HepG2 (cell line): ENCODE data around the gene MCF2L. TPM values are rescaled to one million over a fixed set of nuclear protein-coding genes. Genes with fewer than 3 reads are reported as not detected.

Experiments used
- ARNT2 ChIP-seq: sonication (generic); formaldehyde crosslinking; IDR thresholded peaks from 2 replicates; pipeline ENCODE4 v1.8.0; 2022; ENCODE audit warnings: mild to moderate bottlenecking, low read depth, missing genetic modification reagents, moderate library complexity
- ARNTL ChIP-seq: sonication (generic); formaldehyde crosslinking; IDR thresholded peaks from 2 replicates; pipeline ENCODE4 v1.4.0; 2020; ENCODE audit warnings: mild to moderate bottlenecking, missing genetic modification reagents
- BRD4 ChIP-seq: sonication (generic); formaldehyde crosslinking; IDR thresholded peaks from 2 replicates; pipeline ENCODE4 v1.4.0; 2020; ENCODE audit warnings: missing genetic modification reagents
- CBX1 ChIP-seq: IDR thresholded peaks from one replicate; pipeline ENCODE4 v1.6.1; 2016; ENCODE audit warnings: antibody characterized with exemption, low read depth
- MATR3 ChIP-seq: sonication (generic); formaldehyde crosslinking; IDR thresholded peaks from 2 replicates; pipeline ENCODE4 v1.4.0; 2020; ENCODE audit warnings: missing genetic modification reagents
- MEIS1 ChIP-seq: sonication (generic); formaldehyde crosslinking; IDR thresholded peaks from 2 replicates; pipeline ENCODE4 v1.9.0; 2021; ENCODE audit warnings: mild to moderate bottlenecking, missing genetic modification reagents, moderate library complexity, borderline replicate concordance
- SMARCC2 ChIP-seq: fragments of 450-650 bp; IDR thresholded peaks from 2 replicates; pipeline ENCODE4 v1.6.1; 2017; ENCODE audit warnings: antibody characterized with exemption, mild to moderate bottlenecking
- SRSF4 ChIP-seq: fragments of 200-400 bp; formaldehyde crosslinking; IDR thresholded peaks from one replicate; pipeline ENCODE4 v1.6.1; 2018; ENCODE audit warnings: mild to moderate bottlenecking, low read depth, low read length, moderate library complexity; ENCODE audit not compliant: poor library complexity, severe bottlenecking
- TP53 ChIP-seq: sonication (generic); formaldehyde crosslinking; conservative IDR thresholded peaks from 2 replicates; pipeline ENCODE4 v1.4.0; 2020; ENCODE audit warnings: missing genetic modification reagents
- ZNF224 ChIP-seq: sonication (generic); formaldehyde crosslinking; IDR thresholded peaks from 2 replicates; pipeline ENCODE4 v1.5.0; 2020; ENCODE audit warnings: mild to moderate bottlenecking, missing genetic modification reagents
- ZNF326 ChIP-seq: sonication (generic); formaldehyde crosslinking; IDR thresholded peaks from 2 replicates; pipeline ENCODE4 v1.4.0; 2020; ENCODE audit warnings: missing genetic modification reagents, borderline replicate concordance
- ZNF460 ChIP-seq: sonication (generic); formaldehyde crosslinking; IDR thresholded peaks from 2 replicates; pipeline ENCODE4 v1.5.1; 2020; ENCODE audit warnings: missing genetic modification reagents, mild to moderate bottlenecking, borderline replicate concordance
- ZNF562 ChIP-seq: sonication (generic); formaldehyde crosslinking; IDR thresholded peaks from 2 replicates; pipeline ENCODE4 v1.8.0; 2022; ENCODE audit warnings: missing genetic modification reagents, borderline replicate concordance
- polyA plus RNA-seq, 8 experiments: library from polyadenylated mRNA; depleted of rRNA in 3 of 8; stranded (reverse) in 7 of 8; unstranded in 1 of 8; fragments of >200 nt; fragmentation: Illumina TruSeq in 4 of 8; extraction: Trizol in 4 of 8; gene quantifications; 2 replicates each; pipeline versions ENCODE4 v1.2.1 to v1.2.3, GENCODE V29; 2011 to 2016; ENCODE audit warnings: low read depth in 4 of 8, missing spikeins in 1 of 8, mixed read lengths in 1 of 8; ENCODE audit not compliant: insufficient read depth in 1 of 8
- total RNA-seq, 5 experiments: library from RNA; depleted of rRNA; stranded (reverse); fragments of >200 nt; fragmentation: Illumina TruSeq; extraction: Trizol; gene quantifications; 2 replicates each; pipeline ENCODE4 v1.2.3, GENCODE V29; 2016; ENCODE audit warnings: low read depth in 1 of 5
- TF ChIP-seq, protein P1 (sequence below): sonication (generic); formaldehyde crosslinking; IDR thresholded peaks from 2 replicates; pipeline ENCODE4 v1.5.1; 2020; ENCODE audit warnings: mild to moderate bottlenecking, missing genetic modification reagents, moderate library complexity
- TF ChIP-seq, protein P2 (sequence below): sonication (generic); formaldehyde crosslinking; IDR thresholded peaks from 2 replicates; pipeline ENCODE4 v1.8.1; 2023; ENCODE audit warnings: missing genetic modification reagents, inconsistent platforms, borderline replicate concordance
- TF ChIP-seq, protein P3 (sequence below): sonication (generic); formaldehyde crosslinking; conservative IDR thresholded peaks from 2 replicates; pipeline ENCODE4 v1.4.0; 2020; ENCODE audit warnings: missing genetic modification reagents
- TF ChIP-seq, protein P4 (sequence below): IDR thresholded peaks from 2 replicates; pipeline ENCODE4 v1.6.1; 2016; ENCODE audit warnings: missing compliant biosample characterization, missing genetic modification reagents, borderline replicate concordance

The MCF2L gene
- total and polyA plus RNA-seq, 2 of the 13 experiments (the other 11 are each of a cell fraction or from before 2014, with no cell fraction given), result 19.4 to 28.4 TPM

DNA sequence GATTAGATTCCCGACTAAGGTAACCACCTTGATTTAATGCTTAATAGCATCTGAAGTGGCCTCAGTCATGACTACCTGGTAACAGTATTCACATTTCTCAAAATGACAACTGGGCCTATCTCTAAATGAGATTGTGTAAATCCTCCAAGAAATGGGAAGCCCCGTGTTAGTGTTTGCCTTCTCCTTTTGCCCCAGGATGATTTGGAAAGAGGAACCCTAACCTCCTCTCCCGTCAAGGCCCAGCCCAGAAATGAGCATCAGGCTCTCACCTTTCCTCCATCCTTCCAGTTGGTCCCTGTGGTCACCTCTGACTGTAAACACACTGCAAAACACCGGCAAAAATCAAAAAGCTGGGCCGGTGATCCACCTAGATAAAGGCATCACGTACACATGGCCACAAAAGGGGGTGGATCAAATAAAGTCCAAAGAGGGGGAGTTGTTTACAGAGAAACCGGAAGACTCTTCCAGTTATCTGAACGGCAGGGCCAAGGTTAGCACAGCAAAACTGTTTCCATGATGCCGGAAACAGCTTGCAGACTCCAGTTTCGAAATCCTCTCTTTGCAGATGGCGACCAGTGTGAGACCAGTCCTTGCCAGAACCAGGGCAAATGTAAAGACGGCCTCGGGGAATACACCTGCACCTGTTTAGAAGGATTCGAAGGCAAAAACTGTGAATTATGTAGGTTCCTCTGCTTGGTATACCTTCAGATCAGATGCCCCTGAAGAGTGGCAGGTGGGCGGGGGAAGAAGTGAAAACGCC is 170.0 kb downstream of the MCF2L start (continued):
- TF ChIP-seq, protein P1, sequence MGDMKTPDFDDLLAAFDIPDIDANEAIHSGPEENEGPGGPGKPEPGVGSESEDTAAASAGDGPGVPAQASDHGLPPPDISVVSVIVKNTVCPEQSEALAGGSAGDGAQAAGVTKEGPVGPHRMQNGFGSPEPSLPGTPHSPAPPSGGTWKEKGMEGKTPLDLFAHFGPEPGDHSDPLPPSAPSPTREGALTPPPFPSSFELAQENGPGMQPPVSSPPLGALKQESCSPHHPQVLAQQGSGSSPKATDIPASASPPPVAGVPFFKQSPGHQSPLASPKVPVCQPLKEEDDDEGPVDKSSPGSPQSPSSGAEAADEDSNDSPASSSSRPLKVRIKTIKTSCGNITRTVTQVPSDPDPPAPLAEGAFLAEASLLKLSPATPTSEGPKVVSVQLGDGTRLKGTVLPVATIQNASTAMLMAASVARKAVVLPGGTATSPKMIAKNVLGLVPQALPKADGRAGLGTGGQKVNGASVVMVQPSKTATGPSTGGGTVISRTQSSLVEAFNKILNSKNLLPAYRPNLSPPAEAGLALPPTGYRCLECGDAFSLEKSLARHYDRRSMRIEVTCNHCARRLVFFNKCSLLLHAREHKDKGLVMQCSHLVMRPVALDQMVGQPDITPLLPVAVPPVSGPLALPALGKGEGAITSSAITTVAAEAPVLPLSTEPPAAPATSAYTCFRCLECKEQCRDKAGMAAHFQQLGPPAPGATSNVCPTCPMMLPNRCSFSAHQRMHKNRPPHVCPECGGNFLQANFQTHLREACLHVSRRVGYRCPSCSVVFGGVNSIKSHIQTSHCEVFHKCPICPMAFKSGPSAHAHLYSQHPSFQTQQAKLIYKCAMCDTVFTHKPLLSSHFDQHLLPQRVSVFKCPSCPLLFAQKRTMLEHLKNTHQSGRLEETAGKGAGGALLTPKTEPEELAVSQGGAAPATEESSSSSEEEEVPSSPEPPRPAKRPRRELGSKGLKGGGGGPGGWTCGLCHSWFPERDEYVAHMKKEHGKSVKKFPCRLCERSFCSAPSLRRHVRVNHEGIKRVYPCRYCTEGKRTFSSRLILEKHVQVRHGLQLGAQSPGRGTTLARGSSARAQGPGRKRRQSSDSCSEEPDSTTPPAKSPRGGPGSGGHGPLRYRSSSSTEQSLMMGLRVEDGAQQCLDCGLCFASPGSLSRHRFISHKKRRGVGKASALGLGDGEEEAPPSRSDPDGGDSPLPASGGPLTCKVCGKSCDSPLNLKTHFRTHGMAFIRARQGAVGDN, result peak; percentile 40; the same call in 1 of the 2 replicates
- TF ChIP-seq, protein P2, sequence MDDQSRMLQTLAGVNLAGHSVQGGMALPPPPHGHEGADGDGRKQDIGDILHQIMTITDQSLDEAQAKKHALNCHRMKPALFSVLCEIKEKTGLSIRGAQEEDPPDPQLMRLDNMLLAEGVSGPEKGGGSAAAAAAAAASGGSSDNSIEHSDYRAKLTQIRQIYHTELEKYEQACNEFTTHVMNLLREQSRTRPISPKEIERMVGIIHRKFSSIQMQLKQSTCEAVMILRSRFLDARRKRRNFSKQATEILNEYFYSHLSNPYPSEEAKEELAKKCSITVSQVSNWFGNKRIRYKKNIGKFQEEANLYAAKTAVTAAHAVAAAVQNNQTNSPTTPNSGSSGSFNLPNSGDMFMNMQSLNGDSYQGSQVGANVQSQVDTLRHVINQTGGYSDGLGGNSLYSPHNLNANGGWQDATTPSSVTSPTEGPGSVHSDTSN (CRISPR knock-in tag), result no peak
- peak; percentile 78; the same call in 1 of the 2 replicates for TF ChIP-seq TP53 (CRISPR knock-in tag)
- TF ChIP-seq, protein P3, sequence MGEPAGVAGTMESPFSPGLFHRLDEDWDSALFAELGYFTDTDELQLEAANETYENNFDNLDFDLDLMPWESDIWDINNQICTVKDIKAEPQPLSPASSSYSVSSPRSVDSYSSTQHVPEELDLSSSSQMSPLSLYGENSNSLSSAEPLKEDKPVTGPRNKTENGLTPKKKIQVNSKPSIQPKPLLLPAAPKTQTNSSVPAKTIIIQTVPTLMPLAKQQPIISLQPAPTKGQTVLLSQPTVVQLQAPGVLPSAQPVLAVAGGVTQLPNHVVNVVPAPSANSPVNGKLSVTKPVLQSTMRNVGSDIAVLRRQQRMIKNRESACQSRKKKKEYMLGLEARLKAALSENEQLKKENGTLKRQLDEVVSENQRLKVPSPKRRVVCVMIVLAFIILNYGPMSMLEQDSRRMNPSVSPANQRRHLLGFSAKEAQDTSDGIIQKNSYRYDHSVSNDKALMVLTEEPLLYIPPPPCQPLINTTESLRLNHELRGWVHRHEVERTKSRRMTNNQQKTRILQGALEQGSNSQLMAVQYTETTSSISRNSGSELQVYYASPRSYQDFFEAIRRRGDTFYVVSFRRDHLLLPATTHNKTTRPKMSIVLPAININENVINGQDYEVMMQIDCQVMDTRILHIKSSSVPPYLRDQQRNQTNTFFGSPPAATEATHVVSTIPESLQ (CRISPR knock-in tag), result no peak
- no peak for TF ChIP-seq SMARCC2
- TF ChIP-seq, protein P4, sequence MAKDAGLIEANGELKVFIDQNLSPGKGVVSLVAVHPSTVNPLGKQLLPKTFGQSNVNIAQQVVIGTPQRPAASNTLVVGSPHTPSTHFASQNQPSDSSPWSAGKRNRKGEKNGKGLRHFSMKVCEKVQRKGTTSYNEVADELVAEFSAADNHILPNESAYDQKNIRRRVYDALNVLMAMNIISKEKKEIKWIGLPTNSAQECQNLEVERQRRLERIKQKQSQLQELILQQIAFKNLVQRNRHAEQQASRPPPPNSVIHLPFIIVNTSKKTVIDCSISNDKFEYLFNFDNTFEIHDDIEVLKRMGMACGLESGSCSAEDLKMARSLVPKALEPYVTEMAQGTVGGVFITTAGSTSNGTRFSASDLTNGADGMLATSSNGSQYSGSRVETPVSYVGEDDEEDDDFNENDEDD (CRISPR knock-in tag), result peak; percentile 37; the same call in 1 of the 2 replicates
- no peak for TF ChIP-seq ZNF562 (CRISPR knock-in tag)
- TF ChIP-seq ZNF460, result no peak; the same call in 1 of the 2 replicates
- TF ChIP-seq ZNF326, result no peak
- TF ChIP-seq MATR3 (CRISPR knock-in tag), result no peak
- TF ChIP-seq ARNTL (CRISPR knock-in tag), result peak; percentile 88
- peak; percentile 93; the same call in 1 of the 2 replicates for TF ChIP-seq BRD4 (CRISPR knock-in tag)
- no peak for TF ChIP-seq CBX1
- no peak for TF ChIP-seq SRSF4
- no peak for TF ChIP-seq ZNF224 (CRISPR knock-in tag)
- TF ChIP-seq ARNT2 (CRISPR knock-in tag), result peak; percentile 85; the same call in 1 of the 2 replicates
- TF ChIP-seq MEIS1 (CRISPR knock-in tag), result peak; percentile 92
